Neuronal stem cell (in vitro differentiated cells): ENCODE measurements around the gene EQTN.

ENCODE experiments used
- DNase-seq: peaks from one replicate; pipeline ENCODE4 v3.0.0-alpha.2; 2013; ENCODE audit warnings: low spot score
- H2AFZ ChIP-seq: one replicate; pipeline ENCODE4 v1.6.1; 2013; ENCODE audit warnings: mild to moderate bottlenecking, low read length, inconsistent platforms
- H2AK5ac ChIP-seq: 2 replicates; pipeline ENCODE4 v1.6.1; 2013; ENCODE audit warnings: low read depth, mild to moderate bottlenecking, inconsistent platforms, low read length, moderate library complexity, mixed read lengths
- H2BK120ac ChIP-seq: 2 replicates; pipeline ENCODE4 v1.6.1; 2013; ENCODE audit warnings: low read depth, mild to moderate bottlenecking, inconsistent platforms, low read length, moderate library complexity, mixed read lengths
- H2BK12ac ChIP-seq: one replicate; pipeline ENCODE4 v1.6.1; 2013; ENCODE audit warnings: low read length, inconsistent platforms
- H2BK15ac ChIP-seq: 2 replicates; pipeline ENCODE4 v1.6.1; 2013; ENCODE audit warnings: mild to moderate bottlenecking, low read length, inconsistent platforms, mixed read lengths
- H2BK5ac ChIP-seq: one replicate; pipeline ENCODE4 v1.6.1; 2013; ENCODE audit warnings: inconsistent platforms, mild to moderate bottlenecking, low read length, moderate library complexity
- H3K14ac ChIP-seq: one replicate; pipeline ENCODE4 v1.6.1; 2013; ENCODE audit warnings: low read length, inconsistent platforms
- H3K18ac ChIP-seq: 2 replicates; pipeline ENCODE4 v1.6.1; 2013; ENCODE audit warnings: low read length, inconsistent platforms
- H3K23ac ChIP-seq: 2 replicates; pipeline ENCODE4 v1.6.1; 2013; ENCODE audit warnings: low read depth, mild to moderate bottlenecking, mixed read lengths, low read length, inconsistent platforms; ENCODE audit not compliant: poor library complexity
- H3K27ac ChIP-seq: replicated peaks from 3 replicates; pipeline ENCODE4 v1.5.1; 2013; ENCODE audit warnings: low read length, inconsistent platforms
- H3K27me3 ChIP-seq, 3 experiments: 2 replicates each; pipeline ENCODE4 v1.6.1; 2013; ENCODE audit warnings: low read length in 3 of 3, mild to moderate bottlenecking in 2 of 3, inconsistent platforms in 1 of 3, low read depth in 1 of 3, mixed read lengths in 1 of 3, moderate library complexity in 1 of 3; ENCODE audit not compliant: control insufficient read depth in 3 of 3, insufficient read depth in 3 of 3
- H3K36me3 ChIP-seq, 2 donors: replicated peaks in 1 of 2; 2 replicates each; pipeline ENCODE4 v1.6.1; 2013; ENCODE audit warnings: low read length in 2 of 2; ENCODE audit not compliant: control insufficient read depth in 2 of 2, insufficient read depth in 2 of 2
- H3K4ac ChIP-seq: 2 replicates; pipeline ENCODE4 v1.6.1; 2013; ENCODE audit warnings: inconsistent platforms, mild to moderate bottlenecking, low read length, moderate library complexity
- H3K4me1 ChIP-seq, 2 donors: 1 replicate in 1 of 2; 2 replicates in 1 of 2; pipeline ENCODE4 v1.6.1; 2013; ENCODE audit warnings: low read length in 2 of 2, low read depth in 1 of 2; ENCODE audit not compliant: control insufficient read depth in 2 of 2, insufficient read depth in 1 of 2
- H3K4me2 ChIP-seq: one replicate; pipeline ENCODE4 v1.6.1; 2013; ENCODE audit warnings: mild to moderate bottlenecking, low read length, inconsistent platforms; ENCODE audit not compliant: insufficient read depth, poor library complexity, severe bottlenecking
- H3K4me3 ChIP-seq, 2 donors: 2 replicates each; pipeline ENCODE4 v1.5.1; 2013; ENCODE audit warnings: low read length in 2 of 2, mild to moderate bottlenecking in 2 of 2, inconsistent platforms in 1 of 2, moderate library complexity in 1 of 2
- H3K79me1 ChIP-seq: one replicate; pipeline ENCODE4 v1.6.1; 2013; ENCODE audit warnings: low read depth, mild to moderate bottlenecking, inconsistent platforms, low read length, moderate library complexity
- H3K9ac ChIP-seq: one replicate; pipeline ENCODE4 v1.6.1; 2013; ENCODE audit warnings: mild to moderate bottlenecking, low read depth, low read length, inconsistent platforms; ENCODE audit not compliant: poor library complexity
- H3K9me3 ChIP-seq, 2 donors: replicated peaks in 1 of 2; 2 replicates each; pipeline versions ENCODE3 to v1.6.1; 2013; ENCODE audit warnings: low read length in 2 of 2, mild to moderate bottlenecking in 2 of 2, inconsistent platforms in 1 of 2, low read depth in 1 of 2, mixed read lengths in 1 of 2, moderate library complexity in 1 of 2; ENCODE audit not compliant: control insufficient read depth in 2 of 2, insufficient read depth in 1 of 2
- H4K8ac ChIP-seq: one replicate; pipeline ENCODE4 v1.6.1; 2013; ENCODE audit warnings: low read depth, mild to moderate bottlenecking, inconsistent platforms, low read length, moderate library complexity
- H4K91ac ChIP-seq: one replicate; pipeline ENCODE4 v1.6.1; 2013; ENCODE audit warnings: low read length, low read depth, mild to moderate bottlenecking, inconsistent platforms; ENCODE audit not compliant: poor library complexity
- WGBS, 2 donors: extraction: QIAGEN DNeasy Blood & Tissue Kit; methylation state at CpG; one replicate each; pipeline ENCODE4 v1.1.7; 2013; ENCODE audit warnings: missing lambda C conversion rate in 2 of 2, mixed read lengths in 1 of 2; ENCODE audit not compliant: insufficient read length in 2 of 2, insufficient replicate concordance in 1 of 2; ENCODE audit errors: extremely low coverage in 2 of 2; 5-methylcytosine and 5-hydroxymethylcytosine counted together

Gene EQTN

GRCh38 chr9:27337236-27337635, 40.3 kb upstream of the EQTN start:
- no peak overlapping the region for H2BK12ac ChIP-seq
- no peak overlapping the region for H2AK5ac ChIP-seq
- no CpG with 5 or more reads among the region's 3 CpGs for WGBS, 2 donors

GRCh38 chr9:27336829-27337228, 39.9 kb upstream of the EQTN start:
- peak overlapping the region; percentile 1 for H2AK5ac ChIP-seq
- DNase-seq, result no peak
- no peak overlapping the region for H3K27ac ChIP-seq
- no peak overlapping the region for H2BK5ac ChIP-seq
- no peak overlapping the region for H3K14ac ChIP-seq
- no peak overlapping the region for H2BK120ac ChIP-seq
- H3K9me3 ChIP-seq, result no peaks in the 10 kb centered on the region
- no peak overlapping the region for H3K4me3 ChIP-seq
- H3K4me2 ChIP-seq, result no peak overlapping the region
- peak overlapping the region; percentile 86 for H3K18ac ChIP-seq
- H2BK12ac ChIP-seq, result no peak overlapping the region
- H3K79me1 ChIP-seq, result peaks cover 2% of the 10 kb centered on the region
- no CpG with 5 or more reads among the region's 10 CpGs for WGBS, 2 donors
- no peak overlapping the region for H2BK15ac ChIP-seq
- H3K36me3 ChIP-seq, result peaks cover 0 to 17% of the 10 kb centered on the region in 2 donors
- H2AFZ ChIP-seq, result no peak overlapping the region
- no peak overlapping the region for H4K8ac ChIP-seq
- no peak overlapping the region for H3K4ac ChIP-seq
- H4K91ac ChIP-seq, result no peak overlapping the region
- H3K27me3 ChIP-seq, result no peaks in the 10 kb centered on the region
- H3K4me1 ChIP-seq, result peaks cover 19 to 26% of the 10 kb centered on the region in 2 donors
- no peak overlapping the region for H3K9ac ChIP-seq
- no peak overlapping the region for H3K23ac ChIP-seq

More at GRCh38 chr9:27337236-27337635, 40.3 kb upstream of the EQTN start:
- H3K79me1 ChIP-seq, result peaks cover 2% of the 10 kb centered on the region
- peak overlapping the region; percentile 86 for H3K18ac ChIP-seq
- H3K9me3 ChIP-seq, result no peaks in the 10 kb centered on the region
- H2BK120ac ChIP-seq, result no peak overlapping the region
- no peak overlapping the region for H3K4me3 ChIP-seq
- H2BK5ac ChIP-seq, result no peak overlapping the region
- no peak overlapping the region for H3K14ac ChIP-seq
- no peak overlapping the region for H4K8ac ChIP-seq
- no peak overlapping the region for H4K91ac ChIP-seq
- no peak overlapping the region for H2AFZ ChIP-seq
- no peak for DNase-seq
- H3K9ac ChIP-seq, result no peak overlapping the region
- H3K23ac ChIP-seq, result no peak overlapping the region
- H3K27me3 ChIP-seq, result no peaks in the 10 kb centered on the region
- H3K36me3 ChIP-seq, result peaks cover 0 to 17% of the 10 kb centered on the region in 2 donors
- H2BK15ac ChIP-seq, result no peak overlapping the region
- H3K4me1 ChIP-seq, result peaks cover 19 to 26% of the 10 kb centered on the region in 2 donors
- H3K4me2 ChIP-seq, result no peak overlapping the region
- H3K4ac ChIP-seq, result no peak overlapping the region
- no peak overlapping the region for H3K27ac ChIP-seq

GRCh38 chr9:27336126-27336525, 39.2 kb upstream of the EQTN start:
- H3K4ac ChIP-seq, result no peak overlapping the region
- H2AFZ ChIP-seq, result no peak overlapping the region
- peaks cover 2% of the 10 kb centered on the region for H3K79me1 ChIP-seq
- H4K91ac ChIP-seq, result no peak overlapping the region
- H3K27ac ChIP-seq, result peak overlapping the region; percentile 4
- no peak overlapping the region for H3K4me2 ChIP-seq
- H2BK15ac ChIP-seq, result no peak overlapping the region
- H3K27me3 ChIP-seq, result no peaks in the 10 kb centered on the region
- H3K4me3 ChIP-seq, result no peak overlapping the region
- no peak overlapping the region for H3K18ac ChIP-seq
- H2AK5ac ChIP-seq, result no peak overlapping the region
- H3K4me1 ChIP-seq, result peaks cover 12 to 23% of the 10 kb centered on the region in 2 donors
- H3K9ac ChIP-seq, result no peak overlapping the region
- DNase-seq, result no peak
- no peak overlapping the region for H3K14ac ChIP-seq
- no peak overlapping the region for H2BK120ac ChIP-seq
- no peaks in the 10 kb centered on the region for H3K9me3 ChIP-seq
- no peak overlapping the region for H4K8ac ChIP-seq
- H3K36me3 ChIP-seq, result peaks cover 0 to 21% of the 10 kb centered on the region in 2 donors
- H2BK12ac ChIP-seq, result no peak overlapping the region
- no peak overlapping the region for H3K23ac ChIP-seq
- no CpG with 5 or more reads among the region's 1 CpG for WGBS, 2 donors
- H2BK5ac ChIP-seq, result no peak overlapping the region

- Histone ChIP-seq H3K9me3 (no peaks in the 10 kb centered on the region), H3K9ac (no peak overlapping the region), H3K27me3 (no peaks in the 10 kb centered on the region), H3K4me2 (no peak overlapping the region), H3K27ac (no peak overlapping the region), H3K14ac (no peak overlapping the region), H2BK5ac (no peak overlapping the region), H2BK12ac (no peak overlapping the region), H2BK120ac (no peak overlapping the region), H3K36me3 (peaks cover 2 to 26% of the 10 kb centered on the region in 2 donors), H3K18ac (no peak overlapping the region), H2AFZ (no peak overlapping the region), H3K4me1 (peaks cover 5 to 16% of the 10 kb centered on the region in 2 donors), H3K79me1 (peaks cover 5% of the 10 kb centered on the region), H3K23ac (no peak overlapping the region), H2AK5ac (no peak overlapping the region), H4K8ac (no peak overlapping the region), H4K91ac (no peak overlapping the region), H3K4me3 (no peak overlapping the region), H3K4ac (no peak overlapping the region), H2BK15ac (no peak overlapping the region)
- WGBS, 2 donors, result no CpG with 5 or more reads among the region's 6 CpGs
- DNase-seq, result no peak
These were observed 38.1 kb upstream of the EQTN start for GRCh38 chr9:27335075-27335474.
